ENCODE measurements around the gene CFAP100.

DNA sequence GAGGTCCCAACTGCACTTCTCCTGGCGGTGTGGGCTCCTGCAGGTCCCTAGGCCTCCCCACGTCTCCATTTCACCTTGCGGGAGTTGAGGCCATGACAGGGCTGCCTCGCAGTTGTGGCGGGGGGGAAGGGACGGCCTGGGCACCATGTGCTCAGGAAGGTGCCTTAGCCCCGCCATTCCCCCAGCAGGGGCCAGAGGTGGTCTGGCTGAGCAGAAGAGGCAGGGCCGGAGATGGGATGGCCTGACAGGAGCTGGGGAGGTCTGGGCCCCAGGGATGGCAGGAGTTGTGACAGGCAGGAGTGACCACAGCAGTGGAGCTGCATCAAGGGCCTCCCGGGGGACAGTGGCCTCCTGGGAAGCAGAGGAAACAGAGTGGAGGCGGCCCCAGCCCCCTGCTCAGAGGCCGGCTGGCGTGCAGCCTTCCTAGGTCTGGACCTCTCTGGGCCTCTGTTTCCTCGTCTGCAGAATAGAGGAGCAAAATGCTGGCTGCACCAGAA, 18.8 kb upstream of the CFAP100 start:
- TF ChIP-seq, protein P1, sequence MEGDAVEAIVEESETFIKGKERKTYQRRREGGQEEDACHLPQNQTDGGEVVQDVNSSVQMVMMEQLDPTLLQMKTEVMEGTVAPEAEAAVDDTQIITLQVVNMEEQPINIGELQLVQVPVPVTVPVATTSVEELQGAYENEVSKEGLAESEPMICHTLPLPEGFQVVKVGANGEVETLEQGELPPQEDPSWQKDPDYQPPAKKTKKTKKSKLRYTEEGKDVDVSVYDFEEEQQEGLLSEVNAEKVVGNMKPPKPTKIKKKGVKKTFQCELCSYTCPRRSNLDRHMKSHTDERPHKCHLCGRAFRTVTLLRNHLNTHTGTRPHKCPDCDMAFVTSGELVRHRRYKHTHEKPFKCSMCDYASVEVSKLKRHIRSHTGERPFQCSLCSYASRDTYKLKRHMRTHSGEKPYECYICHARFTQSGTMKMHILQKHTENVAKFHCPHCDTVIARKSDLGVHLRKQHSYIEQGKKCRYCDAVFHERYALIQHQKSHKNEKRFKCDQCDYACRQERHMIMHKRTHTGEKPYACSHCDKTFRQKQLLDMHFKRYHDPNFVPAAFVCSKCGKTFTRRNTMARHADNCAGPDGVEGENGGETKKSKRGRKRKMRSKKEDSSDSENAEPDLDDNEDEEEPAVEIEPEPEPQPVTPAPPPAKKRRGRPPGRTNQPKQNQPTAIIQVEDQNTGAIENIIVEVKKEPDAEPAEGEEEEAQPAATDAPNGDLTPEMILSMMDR (IDR thresholded peaks at IDR 0.05): no peak
- TF ChIP-seq POLR2A (IDR thresholded peaks at IDR 0.05): no peak

Measured in esophagus squamous epithelium (tissue), 4 donors.